GM12872 (cell line): ENCODE results near the gene SMIM32.

Source experiments
- TF ChIP-seq, protein P1 (sequence below): IDR thresholded peaks from 3 replicates; pipeline ENCODE4 v1.5.1; 2011; ENCODE audit warnings: low read depth, mild to moderate bottlenecking, low read length, moderate library complexity; ENCODE audit not compliant: insufficient read depth

Gene SMIM32

DNA sequence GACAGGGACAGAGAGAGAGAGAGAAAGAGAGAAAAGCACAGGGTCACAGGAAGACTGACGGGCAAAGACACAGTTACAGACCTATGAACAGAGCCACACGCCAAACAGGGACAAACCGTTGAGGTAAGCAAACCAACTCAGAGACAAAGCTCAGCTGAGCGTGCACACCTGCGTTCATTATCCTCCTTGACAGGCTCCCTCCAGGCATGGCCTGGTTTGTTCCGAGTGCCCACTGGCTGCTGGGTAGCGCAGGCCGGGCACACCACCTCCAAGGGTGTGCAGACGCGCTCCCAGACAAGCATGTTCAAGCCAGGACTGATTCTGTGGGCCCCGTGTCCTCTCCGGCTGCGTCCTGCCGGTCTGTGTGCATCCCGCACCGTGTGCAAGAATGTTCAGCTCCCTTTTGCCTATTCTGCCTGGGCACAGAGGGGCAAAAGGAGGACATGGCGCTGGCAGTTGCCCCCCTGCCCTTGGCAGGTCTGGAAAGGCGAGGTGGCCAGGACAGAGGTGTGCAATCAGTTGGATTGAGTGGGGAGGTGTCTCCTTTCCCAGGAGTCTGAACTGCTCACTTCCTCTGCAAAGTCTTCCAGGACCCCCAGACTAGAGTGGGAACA is 467 bp upstream of the SMIM32 start:
- TF ChIP-seq, protein P1, sequence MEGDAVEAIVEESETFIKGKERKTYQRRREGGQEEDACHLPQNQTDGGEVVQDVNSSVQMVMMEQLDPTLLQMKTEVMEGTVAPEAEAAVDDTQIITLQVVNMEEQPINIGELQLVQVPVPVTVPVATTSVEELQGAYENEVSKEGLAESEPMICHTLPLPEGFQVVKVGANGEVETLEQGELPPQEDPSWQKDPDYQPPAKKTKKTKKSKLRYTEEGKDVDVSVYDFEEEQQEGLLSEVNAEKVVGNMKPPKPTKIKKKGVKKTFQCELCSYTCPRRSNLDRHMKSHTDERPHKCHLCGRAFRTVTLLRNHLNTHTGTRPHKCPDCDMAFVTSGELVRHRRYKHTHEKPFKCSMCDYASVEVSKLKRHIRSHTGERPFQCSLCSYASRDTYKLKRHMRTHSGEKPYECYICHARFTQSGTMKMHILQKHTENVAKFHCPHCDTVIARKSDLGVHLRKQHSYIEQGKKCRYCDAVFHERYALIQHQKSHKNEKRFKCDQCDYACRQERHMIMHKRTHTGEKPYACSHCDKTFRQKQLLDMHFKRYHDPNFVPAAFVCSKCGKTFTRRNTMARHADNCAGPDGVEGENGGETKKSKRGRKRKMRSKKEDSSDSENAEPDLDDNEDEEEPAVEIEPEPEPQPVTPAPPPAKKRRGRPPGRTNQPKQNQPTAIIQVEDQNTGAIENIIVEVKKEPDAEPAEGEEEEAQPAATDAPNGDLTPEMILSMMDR = no peak

DNA sequence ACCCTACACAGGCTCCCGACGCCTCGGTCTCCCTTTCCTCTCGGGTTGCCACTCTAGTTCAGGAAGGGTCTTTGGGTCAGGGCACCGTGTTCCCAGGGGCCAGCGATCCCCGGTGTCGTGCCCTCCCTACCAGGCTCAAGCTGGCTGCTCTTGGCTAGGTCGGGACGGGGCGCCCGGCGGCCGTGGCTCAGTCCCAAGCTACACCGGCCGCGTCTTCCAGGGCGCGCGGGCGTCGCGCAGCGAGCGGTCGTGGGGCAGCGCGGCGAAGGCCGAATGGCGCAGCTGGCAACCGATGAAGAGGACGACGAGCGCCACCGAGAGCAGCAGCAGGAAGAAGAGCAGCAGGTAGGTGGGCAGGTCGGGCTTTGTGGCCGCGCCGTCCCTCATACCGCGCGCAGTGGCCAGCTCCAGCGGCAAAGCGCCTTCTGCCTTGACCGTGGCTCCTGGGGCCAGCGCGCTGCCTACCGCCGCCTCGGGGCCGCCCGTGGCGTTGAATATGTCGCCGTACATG is 892 bp downstream of the SMIM32 start:
- TF ChIP-seq, protein P1 = no peak

DNA sequence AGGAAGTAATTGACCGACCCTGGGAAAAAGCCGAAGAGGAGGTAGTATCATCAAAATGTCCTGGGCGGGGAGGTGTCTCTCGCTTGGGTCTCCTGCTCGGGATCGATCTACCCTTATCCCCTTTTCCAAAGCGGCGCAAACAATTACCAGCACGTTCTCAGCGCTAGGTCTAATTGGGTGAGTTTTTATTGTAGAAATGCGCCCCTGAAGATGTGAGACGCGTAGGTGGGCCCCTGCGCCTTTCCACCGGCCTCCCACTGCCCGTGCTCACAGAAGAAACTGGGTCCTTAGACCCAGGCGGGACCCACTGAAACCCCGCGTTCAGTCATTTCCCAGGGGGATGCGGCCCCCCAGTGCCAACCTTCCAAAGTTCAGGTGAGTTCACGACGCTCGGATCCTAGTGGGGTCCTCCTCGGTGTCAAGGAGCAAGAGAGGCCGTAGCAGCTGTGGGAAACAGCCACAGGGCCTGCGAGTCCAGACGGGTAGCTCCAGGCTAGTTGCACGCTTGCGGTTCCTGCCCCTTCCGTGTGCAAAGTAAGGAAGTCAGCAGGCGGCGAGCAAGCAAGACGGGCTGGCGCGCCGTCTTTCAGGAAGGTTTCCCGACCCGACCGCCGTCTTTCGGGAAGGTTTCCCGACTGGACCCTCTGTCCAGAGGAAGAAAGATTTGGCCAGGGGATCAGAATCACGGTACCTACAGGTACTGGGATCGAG is 1.5 kb downstream of the SMIM32 start:
- TF ChIP-seq, protein P1 = no peak

DNA sequence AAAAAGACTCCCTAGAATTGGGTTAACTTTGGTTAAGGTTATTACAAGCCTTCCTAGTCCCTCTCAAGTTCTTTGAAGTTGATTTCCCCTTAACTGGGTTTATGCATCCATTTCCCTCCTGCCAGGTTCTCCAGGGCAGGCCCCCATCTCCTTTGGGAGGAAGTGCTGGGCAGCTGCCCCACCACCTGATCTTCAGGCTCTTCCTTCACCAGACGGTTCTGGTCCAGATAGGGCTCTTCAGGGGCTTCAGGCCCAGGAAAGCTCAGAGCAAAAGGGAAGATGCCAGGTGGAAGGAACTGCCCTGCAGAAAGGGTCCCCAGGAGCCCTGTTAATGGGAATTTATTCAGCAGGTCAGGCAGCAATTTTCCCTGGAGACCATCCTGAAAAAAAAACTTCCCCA is 2.1 kb downstream of the SMIM32 start:
- TF ChIP-seq, protein P1 = no peak

DNA sequence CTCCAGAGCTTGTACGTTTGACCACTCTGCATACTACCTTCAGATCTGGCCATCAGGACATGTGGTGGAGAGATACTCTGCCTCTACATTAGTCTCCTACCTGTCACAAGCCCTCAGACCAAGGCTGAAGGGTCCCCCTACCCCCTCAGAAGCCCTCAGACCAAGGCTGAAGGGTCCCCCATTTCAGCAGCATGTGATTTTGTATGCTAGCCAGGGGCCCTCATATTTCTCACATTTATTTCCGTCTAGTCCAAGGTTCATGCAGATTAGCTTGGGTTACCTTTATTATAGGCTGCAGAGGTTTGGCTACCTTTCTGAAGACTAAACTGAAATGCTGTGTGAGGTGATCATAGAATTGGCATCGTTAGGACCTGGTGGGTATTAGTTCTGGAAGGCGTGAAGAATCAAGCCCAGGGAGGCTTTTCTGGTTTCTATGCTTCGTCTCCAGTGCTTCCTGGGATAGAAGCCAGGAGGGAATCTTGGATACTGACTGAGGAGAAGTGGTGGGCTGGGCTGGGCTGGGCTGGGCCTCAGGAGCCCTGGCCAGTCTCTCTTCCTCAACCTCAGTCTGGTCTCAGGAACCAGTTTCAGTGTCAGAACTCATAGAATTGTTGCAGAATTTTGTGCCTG is 2.8 kb downstream of the SMIM32 start:
- TF ChIP-seq, protein P1 = no peak

DNA sequence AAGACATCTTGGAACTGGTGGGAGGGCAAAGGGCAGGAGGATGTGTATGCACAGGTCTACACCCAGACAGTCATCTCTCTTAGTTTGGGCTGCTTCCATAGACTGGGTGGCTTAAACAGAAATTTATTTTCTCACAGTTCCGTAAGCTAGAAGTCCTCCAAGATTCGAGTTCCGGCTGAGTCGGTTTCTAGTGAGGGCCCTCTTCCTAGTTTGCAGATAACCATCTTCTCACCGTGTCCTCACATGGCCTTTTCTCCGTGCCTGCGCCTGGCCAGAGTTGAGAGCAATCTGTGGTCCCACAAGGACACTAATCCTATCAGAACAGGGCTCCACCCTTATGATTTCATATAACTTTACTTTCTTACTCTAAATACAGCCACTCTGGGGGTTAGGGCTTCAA is 4.1 kb downstream of the SMIM32 start:
- TF ChIP-seq, protein P1 = no peak

DNA sequence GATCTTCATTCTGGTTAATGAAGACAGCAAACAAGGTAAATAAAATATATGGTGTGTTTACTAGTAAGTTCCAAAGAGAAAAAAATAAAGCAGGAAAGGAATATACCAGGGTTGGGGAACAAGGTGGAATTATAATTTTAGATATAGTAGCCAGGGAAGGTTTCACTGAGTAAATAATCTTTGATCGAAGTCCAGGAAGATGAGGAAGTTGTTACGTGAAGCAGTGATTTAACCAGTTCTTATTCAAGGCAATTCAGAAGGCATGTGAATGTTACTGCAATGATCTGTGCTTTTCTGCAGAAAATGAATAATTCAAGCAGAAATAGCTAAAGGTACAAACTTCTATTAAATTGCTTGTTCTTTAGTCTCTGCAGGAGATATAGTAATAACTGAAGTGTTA is 6.2 kb downstream of the SMIM32 start:
- TF ChIP-seq, protein P1 = no peak
